HG03064 (cell line): Measurements from ENCODE around the gene NRXN3.

Experiments used
- ATAC-seq: cut with Tn5 transposase; IDR thresholded peaks from one replicate; pipeline ENCODE4 v1.9.1; 2021; ENCODE audit warnings: low read depth; ENCODE audit not compliant: unreplicated experiment

Gene NRXN3

DNA sequence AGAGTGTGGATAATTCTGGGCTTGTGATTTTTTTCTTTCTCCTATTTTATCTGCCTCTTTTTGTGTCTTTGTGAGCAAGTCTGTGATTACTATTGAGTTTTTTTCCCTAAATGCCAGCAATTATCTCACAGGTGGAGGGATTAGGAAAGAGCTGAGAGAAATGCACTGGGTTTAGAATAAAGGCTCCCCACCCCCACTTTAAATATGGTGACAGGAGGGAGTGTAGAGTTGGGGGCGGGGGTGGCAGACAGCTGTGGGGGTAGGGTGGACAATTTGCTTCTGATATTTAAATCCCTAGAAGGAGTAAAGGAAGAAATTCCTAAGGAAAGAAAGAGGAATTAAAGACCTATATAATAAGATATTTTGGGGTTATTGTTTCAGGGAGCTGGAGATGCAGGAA lies 145.9 kb downstream of the NRXN3 start:
- no peak for ATAC-seq

- ATAC-seq, result no peak
Observed at GRCh38 chr14:78316786-78317185, 146.6 kb downstream of the NRXN3 start.

- ATAC-seq, result no peak
Observed at GRCh38 chr14:78319406-78319805, 149.2 kb downstream of the NRXN3 start.

- no peak for ATAC-seq
Observed at GRCh38 chr14:78319887-78320635, 149.9 kb downstream of the NRXN3 start.

GRCh38 chr14:78324353-78324752 lies 154.2 kb downstream of the NRXN3 start:
- no peak for ATAC-seq

GRCh38 chr14:78325911-78326310 lies 155.7 kb downstream of the NRXN3 start:
- ATAC-seq, result no peak

GRCh38 chr14:78327426-78328221 lies 157.5 kb downstream of the NRXN3 start:
- ATAC-seq, result no peak

DNA sequence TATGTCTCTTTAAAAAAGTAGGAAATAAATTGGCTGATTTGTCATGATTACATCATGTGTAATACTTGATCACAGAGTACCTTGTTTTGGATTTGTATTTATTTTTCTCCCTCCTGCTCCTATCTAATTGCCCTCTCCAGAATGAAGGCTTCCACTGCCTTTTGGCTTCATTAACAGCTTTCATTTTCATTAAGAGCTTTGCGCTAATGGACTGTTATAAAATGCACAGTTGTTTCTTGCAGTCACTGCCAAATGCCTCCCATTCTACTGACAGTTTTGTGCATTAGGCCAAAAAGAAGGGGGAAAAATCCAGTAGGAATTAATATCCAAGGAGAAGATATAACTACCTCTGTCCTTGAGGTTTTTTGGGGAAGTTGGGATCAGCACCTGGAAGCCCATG lies 159.2 kb downstream of the NRXN3 start:
- no peak for ATAC-seq

DNA sequence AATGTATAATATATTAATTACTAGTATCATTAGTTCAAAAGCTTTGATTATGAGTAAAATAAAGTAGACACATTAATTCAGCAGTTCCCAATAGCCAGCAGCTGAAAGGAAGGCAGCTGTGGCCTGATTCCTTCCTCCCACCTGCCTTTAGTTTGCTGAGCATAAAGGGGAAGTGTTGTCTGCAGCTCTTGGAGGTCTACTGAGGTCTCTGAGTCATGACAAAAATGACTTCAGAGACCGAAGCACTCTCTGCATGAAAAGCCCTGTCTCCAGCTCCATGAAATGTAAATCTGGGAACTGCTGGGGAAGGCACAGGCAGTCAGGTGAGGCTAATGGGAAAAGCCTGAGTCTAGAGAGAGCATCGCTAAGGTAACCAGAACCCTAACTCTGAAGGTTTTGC lies 165.4 kb downstream of the NRXN3 start:
- ATAC-seq, result no peak

DNA sequence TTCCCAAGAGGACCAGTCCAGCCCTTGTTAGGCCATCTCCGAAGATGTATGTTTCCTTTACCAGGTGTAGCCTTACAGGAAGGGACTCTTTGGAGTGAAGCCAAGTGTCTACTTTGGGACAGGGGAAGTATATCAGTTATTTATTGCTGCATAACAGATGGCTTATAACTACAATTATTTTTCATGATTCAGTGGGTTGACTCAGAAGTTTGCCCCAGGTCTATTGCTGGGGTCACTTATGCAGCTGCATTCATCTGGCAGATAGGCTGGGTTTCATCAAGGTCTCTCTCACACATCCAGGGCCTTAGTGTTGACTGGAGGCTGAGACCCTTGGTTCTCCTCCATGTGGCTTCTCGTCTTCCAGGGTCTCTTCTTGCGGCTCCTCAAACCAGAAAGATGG lies 170.1 kb downstream of the NRXN3 start:
- ATAC-seq, result no peak

- ATAC-seq, result no peak
Observed at GRCh38 chr14:78341827-78342389, 171.7 kb downstream of the NRXN3 start.

GRCh38 chr14:78342879-78343278 lies 172.7 kb downstream of the NRXN3 start:
- ATAC-seq, result no peak

GRCh38 chr14:78344290-78344689 lies 174.1 kb downstream of the NRXN3 start:
- ATAC-seq, result no peak

- no peak for ATAC-seq
Observed at GRCh38 chr14:78345131-78345744, 175.1 kb downstream of the NRXN3 start.

- ATAC-seq, result no peak
Observed at GRCh38 chr14:78346747-78347146, 176.6 kb downstream of the NRXN3 start.

DNA sequence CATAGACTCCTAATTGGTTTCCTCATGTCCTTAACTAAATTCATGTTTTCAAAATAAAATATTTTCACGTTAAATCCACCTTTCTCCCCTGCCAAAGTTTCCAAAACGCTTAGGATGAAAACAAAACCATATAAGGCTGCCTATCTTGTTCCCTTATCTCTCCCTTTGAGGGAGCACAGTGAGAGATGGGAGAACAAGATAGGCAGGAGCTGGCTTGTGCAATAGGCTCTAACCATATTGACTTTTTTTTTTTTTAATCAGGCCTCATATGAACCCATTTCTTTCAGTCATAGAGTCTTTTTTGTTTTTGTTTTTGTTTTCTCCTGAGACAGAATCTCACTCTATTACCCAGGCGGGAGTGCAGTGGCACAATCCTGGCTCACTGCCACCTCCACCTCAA lies 184.9 kb downstream of the NRXN3 start:
- ATAC-seq, result no peak

- ATAC-seq, result no peak
Observed at GRCh38 chr14:78356391-78356790, 186.2 kb downstream of the NRXN3 start.

GRCh38 chr14:78358591-78358990 lies 188.4 kb downstream of the NRXN3 start:
- ATAC-seq, result no peak

DNA sequence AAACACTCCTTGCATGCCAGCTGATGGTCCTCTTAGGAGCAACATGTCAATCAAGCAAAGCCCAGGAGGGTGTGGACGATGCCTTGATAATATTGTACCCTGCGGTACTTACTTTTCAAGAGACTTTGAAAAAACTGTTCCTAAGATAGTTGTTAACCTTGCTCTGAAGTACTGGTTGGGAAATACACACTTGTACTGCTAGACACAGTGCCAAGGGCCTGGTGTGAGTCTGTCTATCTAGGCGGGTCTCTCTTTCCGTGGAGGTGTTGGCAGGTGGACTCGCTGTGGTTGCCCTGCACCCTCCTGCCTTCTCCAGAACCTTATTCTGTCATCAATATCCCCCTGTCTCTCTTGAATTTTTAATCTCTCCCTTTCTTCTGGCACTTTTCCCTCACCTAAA lies 189.4 kb downstream of the NRXN3 start:
- no peak for ATAC-seq

DNA sequence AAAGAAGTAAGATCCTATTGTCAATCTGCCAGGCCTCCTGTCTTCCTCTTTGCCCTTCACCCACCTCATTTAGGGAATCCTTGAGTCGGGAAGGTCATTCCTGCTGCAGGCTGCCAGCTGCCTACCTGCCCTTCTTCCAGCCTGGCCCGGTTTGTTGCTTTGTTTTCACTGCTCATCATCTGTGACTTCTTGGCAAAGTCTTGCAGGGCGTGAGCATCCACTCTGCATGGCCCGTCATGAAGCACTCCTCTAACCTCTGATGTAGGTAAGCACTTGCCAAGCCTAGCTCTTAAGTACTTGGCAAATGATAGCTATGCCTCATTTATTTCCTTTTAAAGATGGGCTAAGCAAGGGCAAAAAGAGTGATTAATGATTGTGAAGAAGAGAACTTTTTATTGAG lies 192.8 kb downstream of the NRXN3 start:
- no peak for ATAC-seq

GRCh38 chr14:78367355-78367754 lies 197.2 kb downstream of the NRXN3 start:
- ATAC-seq, result no peak
